ENCODE data around the gene EPB41L1. TPM values are rescaled to one million over a fixed set of nuclear protein-coding genes. Genes with fewer than 3 reads are reported as not detected.

The EPB41L1 gene
- total RNA-seq, 2 experiments from 2014 or later: 0.28 TPM; not detected in 1

DNA sequence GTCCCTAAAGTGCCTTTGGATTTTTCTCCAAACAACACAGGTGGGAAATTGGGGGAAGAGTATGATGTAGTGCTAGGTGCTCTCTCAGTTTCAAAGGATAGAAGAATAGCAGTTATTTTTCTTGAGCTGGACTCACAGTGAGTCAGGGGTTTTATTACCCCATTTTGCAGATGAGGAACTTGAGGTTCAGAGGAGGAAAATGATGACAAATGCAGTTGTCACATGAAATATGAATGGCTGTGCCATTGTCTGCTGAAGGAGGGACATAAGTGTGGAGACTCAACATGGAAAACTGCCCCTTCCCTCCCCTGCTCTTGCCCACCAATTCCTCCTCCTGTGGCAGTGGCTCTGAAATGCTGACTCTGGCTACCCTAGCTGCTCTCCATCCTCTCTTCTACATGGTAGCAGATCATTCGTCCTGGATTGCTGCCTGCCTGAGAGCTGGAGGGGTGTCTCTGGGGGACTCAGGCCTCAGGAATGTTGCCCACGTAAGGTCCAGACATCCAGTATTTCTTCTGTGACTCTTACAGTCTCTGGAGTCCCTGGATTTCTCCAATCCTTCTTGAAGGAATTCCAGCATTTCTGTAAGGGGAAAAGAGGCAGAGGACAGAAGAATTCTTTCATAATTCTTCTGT, 37.6 kb upstream of the EPB41L1 start:
- Mint-ChIP-seq H3K9me3 (ENCODE audit: low read depth) (no peaks in the 10 kb centered on the region), H3K36me3 (no peaks in the 10 kb centered on the region), H3K27ac (no peak overlapping the region), H3K27me3 (peaks cover 30% of the 10 kb centered on the region), H3K4me1 (no peaks in the 10 kb centered on the region), H3K4me3 (no peak overlapping the region)
- no peak for ATAC-seq
- CTCF ChIA-PET: no interaction called here
- DNase-seq: no peak

DNA sequence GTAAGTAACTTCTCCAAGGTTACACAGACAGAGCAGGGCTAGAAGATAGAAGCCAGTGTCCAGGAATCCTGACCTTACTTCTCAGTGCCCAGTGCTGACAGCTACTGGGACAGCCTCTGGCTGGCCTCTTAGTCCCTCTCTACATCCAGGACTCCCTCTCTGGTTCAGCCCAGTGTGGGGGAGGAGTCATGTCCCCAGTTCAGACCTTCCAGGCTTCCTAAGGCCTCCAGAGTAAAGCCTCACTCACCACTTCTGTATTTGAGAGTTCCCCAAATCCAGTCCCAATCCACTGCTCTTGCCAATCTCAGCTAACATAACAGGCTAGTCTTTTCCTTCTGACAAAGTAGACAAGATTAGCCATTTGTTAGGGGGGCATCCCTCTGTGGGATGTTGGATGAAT, 36.9 kb upstream of the EPB41L1 start:
- CTCF ChIA-PET: interaction anchor here (1.0 kb wide), 1 partner anchor 21 kb away, joined by 3 read pairs; no protein-coding TSS in a partner anchor
- no peak overlapping the region for H3K4me3 Mint-ChIP-seq
- H3K27ac Mint-ChIP-seq: no peak overlapping the region
- H3K9me3 Mint-ChIP-seq (ENCODE audit: low read depth): no peaks in the 10 kb centered on the region
- ATAC-seq (no peak), DNase-seq (no peak)
- H3K36me3 Mint-ChIP-seq: no peaks in the 10 kb centered on the region
- no peaks in the 10 kb centered on the region for H3K4me1 Mint-ChIP-seq
- H3K27me3 Mint-ChIP-seq: peaks cover 27% of the 10 kb centered on the region

GRCh38 chr20:36118371-36118770, 36.2 kb upstream of the EPB41L1 start:
- ATAC-seq (no peak), DNase-seq (no peak)
- Mint-ChIP-seq H3K27ac (no peak overlapping the region), H3K4me1 (no peaks in the 10 kb centered on the region), H3K9me3 (ENCODE audit: low read depth) (no peaks in the 10 kb centered on the region), H3K4me3 (no peak overlapping the region), H3K27me3 (peaks cover 24% of the 10 kb centered on the region), H3K36me3 (no peaks in the 10 kb centered on the region)
- CTCF ChIA-PET: interaction anchor here (0.6 to 1.0 kb wide), 2 partner anchors 20 to 1915 kb away, joined by 3 read pairs; no protein-coding TSS in a partner anchor

- Mint-ChIP-seq H3K27ac (no peak overlapping the region), H3K4me1 (no peaks in the 10 kb centered on the region), H3K36me3 (no peaks in the 10 kb centered on the region), H3K4me3 (no peak overlapping the region), H3K9me3 (ENCODE audit: low read depth) (no peaks in the 10 kb centered on the region), H3K27me3 (peaks cover 25% of the 10 kb centered on the region)
- ATAC-seq: no peak
- CTCF ChIA-PET: interaction anchor here (0.7 to 1.0 kb wide), 2 partner anchors 83 to 127 kb away, joined by 3 read pairs; no protein-coding TSS in a partner anchor
- no peak for DNase-seq
These were observed 35.0 kb upstream of the EPB41L1 start for GRCh38 chr20:36119537-36119936.

GRCh38 chr20:36120241-36120640, 34.3 kb upstream of the EPB41L1 start:
- no peaks in the 10 kb centered on the region for H3K4me1 Mint-ChIP-seq
- H3K27ac Mint-ChIP-seq: no peak overlapping the region
- DNase-seq (no peak), ATAC-seq (no peak)
- no peaks in the 10 kb centered on the region for H3K9me3 Mint-ChIP-seq (ENCODE audit: low read depth)
- no peaks in the 10 kb centered on the region for H3K36me3 Mint-ChIP-seq
- CTCF ChIA-PET: interaction anchor here (0.7 to 1.0 kb wide), 2 partner anchors 82 to 127 kb away, joined by 3 read pairs; no protein-coding TSS in a partner anchor
- H3K4me3 Mint-ChIP-seq: no peak overlapping the region
- peaks cover 24% of the 10 kb centered on the region for H3K27me3 Mint-ChIP-seq

- H3K9me3 Mint-ChIP-seq (ENCODE audit: low read depth): no peaks in the 10 kb centered on the region
- CTCF ChIA-PET: no interaction called here
- H3K27ac Mint-ChIP-seq: no peak overlapping the region
- no peak overlapping the region for H3K4me3 Mint-ChIP-seq
- no peaks in the 10 kb centered on the region for H3K36me3 Mint-ChIP-seq
- ATAC-seq: no peak
- peaks cover 23% of the 10 kb centered on the region for H3K27me3 Mint-ChIP-seq
- no peak for DNase-seq
- no peaks in the 10 kb centered on the region for H3K4me1 Mint-ChIP-seq
These were observed 33.5 kb upstream of the EPB41L1 start for GRCh38 chr20:36120991-36121390.

DNA sequence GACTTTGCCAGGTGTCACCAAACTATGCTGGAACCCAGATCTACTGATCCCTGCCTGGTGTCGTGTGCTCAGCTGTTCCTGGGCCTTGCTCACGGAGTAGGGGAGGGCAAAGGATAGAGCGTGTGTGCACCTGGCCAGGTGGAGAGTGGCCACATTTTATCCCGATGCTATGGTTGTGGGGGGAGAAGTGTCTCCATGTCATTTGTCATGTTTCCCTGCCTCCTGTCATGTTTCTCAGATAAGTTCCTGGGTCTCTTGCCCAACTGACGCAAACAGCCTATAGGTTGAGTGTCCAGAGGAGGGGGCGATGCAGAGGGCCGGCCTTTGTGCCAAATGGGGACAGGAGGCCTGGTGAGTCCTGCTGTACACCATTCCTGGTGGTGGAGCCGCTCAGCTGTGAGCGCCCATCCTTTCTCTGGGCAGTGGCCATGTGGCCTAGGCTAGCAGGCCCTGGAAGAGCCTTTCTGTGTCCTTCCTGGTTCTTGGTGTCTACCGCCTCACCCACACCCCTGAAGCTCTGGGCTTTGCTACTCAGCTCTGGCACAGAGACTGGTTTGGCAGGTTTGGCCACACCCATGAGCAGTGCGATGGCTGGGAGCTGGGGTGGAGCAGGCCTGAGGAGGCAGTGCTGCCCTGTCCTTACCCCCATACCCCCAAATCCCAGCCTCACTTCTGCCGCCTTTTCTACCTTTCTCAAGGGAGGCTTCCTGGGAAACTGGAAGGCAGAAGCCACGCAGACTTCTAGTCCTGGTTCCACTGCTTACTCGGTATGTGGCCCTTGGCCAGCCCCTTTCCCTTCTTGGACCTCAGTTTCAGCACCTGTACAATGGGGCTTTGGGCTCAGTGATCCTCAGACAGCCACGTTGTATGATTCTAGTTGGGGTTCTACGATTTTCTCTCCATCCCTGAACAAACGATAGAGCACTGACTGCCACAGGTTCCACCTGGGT, 32.3 kb upstream of the EPB41L1 start:
- Mint-ChIP-seq H3K27me3 (peaks cover 20% of the 10 kb centered on the region), H3K27ac (no peak overlapping the region), H3K4me3 (no peak overlapping the region), H3K36me3 (no peaks in the 10 kb centered on the region), H3K4me1 (no peaks in the 10 kb centered on the region), H3K9me3 (ENCODE audit: low read depth) (no peaks in the 10 kb centered on the region)
- no peak for ATAC-seq
- CTCF ChIA-PET: interaction anchor here (0.6 kb wide), 1 partner anchor 48 kb away, joined by 3 read pairs; no protein-coding TSS in a partner anchor
- no peak for DNase-seq

DNA sequence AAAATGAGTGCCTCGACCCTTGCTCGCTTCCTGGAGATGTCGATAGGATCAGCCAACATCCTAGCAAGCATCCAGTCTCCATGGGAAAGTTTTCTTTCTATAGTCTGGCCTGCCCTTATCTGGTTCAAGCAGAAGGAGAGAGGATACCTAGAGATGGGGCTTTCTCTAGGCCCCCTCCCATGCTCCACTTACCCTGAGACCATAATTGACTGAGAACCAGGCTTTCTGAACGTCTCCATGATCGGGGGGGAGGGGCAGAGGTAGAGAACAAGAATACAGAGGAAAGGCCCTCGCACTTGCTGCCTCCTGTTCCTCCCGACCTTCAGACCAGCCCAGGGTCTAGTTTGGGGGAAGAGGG, 31.6 kb upstream of the EPB41L1 start:
- ATAC-seq: no peak
- no peak for DNase-seq
- H3K36me3 Mint-ChIP-seq: no peaks in the 10 kb centered on the region
- peaks cover 21% of the 10 kb centered on the region for H3K27me3 Mint-ChIP-seq
- no peaks in the 10 kb centered on the region for H3K4me1 Mint-ChIP-seq
- H3K9me3 Mint-ChIP-seq (ENCODE audit: low read depth): no peaks in the 10 kb centered on the region
- CTCF ChIA-PET: no interaction called here
- no peak overlapping the region for H3K4me3 Mint-ChIP-seq
- no peak overlapping the region for H3K27ac Mint-ChIP-seq

- Mint-ChIP-seq H3K4me3 (no peak overlapping the region), H3K4me1 (no peaks in the 10 kb centered on the region), H3K27ac (no peak overlapping the region), H3K27me3 (peaks cover 6% of the 10 kb centered on the region), H3K36me3 (no peaks in the 10 kb centered on the region), H3K9me3 (ENCODE audit: low read depth) (no peaks in the 10 kb centered on the region)
- CTCF ChIA-PET: interaction anchor here (3.8 kb wide), 1 partner anchor 132 kb away, joined by 14 read pairs; no protein-coding TSS in a partner anchor
- no peak for ATAC-seq
- no peak for DNase-seq
These were observed 29.4 kb upstream of the EPB41L1 start for GRCh38 chr20:36125097-36125496.

GRCh38 chr20:36126836-36127527, 27.6 kb upstream of the EPB41L1 start:
- no peak for ATAC-seq
- no peak overlapping the region for H3K27ac Mint-ChIP-seq

GRCh38 chr20:36128463-36129159, 25.9 kb upstream of the EPB41L1 start:
- H3K27me3 Mint-ChIP-seq: peaks cover 6% of the 10 kb centered on the region
- no peaks in the 10 kb centered on the region for H3K4me1 Mint-ChIP-seq
- CTCF ChIA-PET: interaction anchor here (1.4 to 3.8 kb wide), 2 partner anchors 23 to 136 kb away, joined by 3 to 14 read pairs; no protein-coding TSS in a partner anchor
- no peak for DNase-seq
- no peak overlapping the region for H3K4me3 Mint-ChIP-seq
- ATAC-seq: no peak
- H3K27ac Mint-ChIP-seq: no peak overlapping the region
- no peaks in the 10 kb centered on the region for H3K9me3 Mint-ChIP-seq (ENCODE audit: low read depth)
- no peaks in the 10 kb centered on the region for H3K36me3 Mint-ChIP-seq

More at GRCh38 chr20:36126836-36127527, 27.6 kb upstream of the EPB41L1 start:
- Mint-ChIP-seq H3K4me3 (no peak overlapping the region), H3K27me3 (peaks cover 6% of the 10 kb centered on the region), H3K4me1 (no peaks in the 10 kb centered on the region), H3K9me3 (ENCODE audit: low read depth) (no peaks in the 10 kb centered on the region), H3K36me3 (no peaks in the 10 kb centered on the region)
- no peak for DNase-seq
- CTCF ChIA-PET: interaction anchor here (0.8 to 3.8 kb wide), 5 partner anchors 10 to 134 kb away, joined by 3 to 14 read pairs (median 4); no protein-coding TSS in a partner anchor

- ATAC-seq (no peak), DNase-seq (no peak)
- H3K9me3 Mint-ChIP-seq (ENCODE audit: low read depth): no peaks in the 10 kb centered on the region
- no peak overlapping the region for H3K4me3 Mint-ChIP-seq
- no peak overlapping the region for H3K27ac Mint-ChIP-seq
- H3K27me3 Mint-ChIP-seq: peaks cover 5% of the 10 kb centered on the region
- CTCF ChIA-PET: interaction anchor here (1.4 kb wide), 1 partner anchor 24 kb away, joined by 3 read pairs; no protein-coding TSS in a partner anchor
- no peaks in the 10 kb centered on the region for H3K36me3 Mint-ChIP-seq
- H3K4me1 Mint-ChIP-seq: no peaks in the 10 kb centered on the region
These were observed 25.4 kb upstream of the EPB41L1 start for GRCh38 chr20:36129160-36129543.
